H9 (cell line): ENCODE measurements around the gene WIZ. TPM values are rescaled to one million over a fixed set of nuclear protein-coding genes. Genes with fewer than 3 reads are reported as not detected.

ENCODE experiments used
- DNase-seq: peaks from one replicate; pipeline ENCODE4 v3.0.0-alpha.2; 2017
- H2AFZ ChIP-seq: one replicate; pipeline ENCODE4 v1.6.1; 2013; ENCODE audit warnings: mild to moderate bottlenecking, low read length, control low read depth, moderate library complexity
- H2AK5ac ChIP-seq: 2 replicates; pipeline ENCODE4 v1.6.1; 2013; ENCODE audit warnings: low read length, control low read depth, mixed read lengths; ENCODE audit not compliant: insufficient read length
- H2BK120ac ChIP-seq: one replicate; pipeline ENCODE4 v1.6.1; 2013; ENCODE audit warnings: low read depth, mild to moderate bottlenecking, low read length, control low read depth, inconsistent platforms; ENCODE audit not compliant: poor library complexity, severe bottlenecking
- H2BK12ac ChIP-seq: 2 replicates; pipeline ENCODE4 v1.6.1; 2013; ENCODE audit warnings: low read length, control low read depth, mixed read lengths, low read depth; ENCODE audit not compliant: insufficient read length
- H2BK15ac ChIP-seq: 2 replicates; pipeline ENCODE4 v1.6.1; 2013; ENCODE audit warnings: low read depth, low read length, control low read depth
- H2BK20ac ChIP-seq: one replicate; pipeline ENCODE4 v1.6.1; 2013; ENCODE audit warnings: low read depth, mild to moderate bottlenecking, low read length, control low read depth, inconsistent platforms; ENCODE audit not compliant: poor library complexity, severe bottlenecking
- H2BK5ac ChIP-seq: 2 replicates; pipeline ENCODE4 v1.6.1; 2013; ENCODE audit warnings: low read length, control low read depth, mixed read lengths; ENCODE audit not compliant: insufficient read length
- H3K14ac ChIP-seq: 2 replicates; pipeline ENCODE4 v1.6.1; 2013; ENCODE audit warnings: low read length, control low read depth; ENCODE audit not compliant: insufficient read depth
- H3K18ac ChIP-seq: 2 replicates; pipeline ENCODE4 v1.6.1; 2013; ENCODE audit warnings: low read depth, mild to moderate bottlenecking, mixed read lengths, low read length, control low read depth; ENCODE audit not compliant: insufficient read length
- H3K23ac ChIP-seq: 2 replicates; pipeline ENCODE4 v1.6.1; 2013; ENCODE audit warnings: low read length, control low read depth, mixed read lengths, low read depth; ENCODE audit not compliant: insufficient read length
- H3K23me2 ChIP-seq: 2 replicates; pipeline ENCODE4 v1.6.1; 2013; ENCODE audit warnings: low read depth, mild to moderate bottlenecking, mixed read lengths, low read length, control low read depth; ENCODE audit not compliant: insufficient read length, poor library complexity, severe bottlenecking
- H3K27ac ChIP-seq: 2 replicates; pipeline ENCODE4 v1.5.1; 2013; ENCODE audit warnings: low read length, control low read depth, mixed read lengths, low read depth; ENCODE audit not compliant: insufficient read length
- H3K27me3 ChIP-seq: 2 replicates; pipeline ENCODE4 v1.6.1; 2013; ENCODE audit warnings: low read length, control low read depth, inconsistent platforms; ENCODE audit not compliant: insufficient read depth
- H3K4ac ChIP-seq: 2 replicates; pipeline ENCODE4 v1.6.1; 2013; ENCODE audit warnings: low read depth, mild to moderate bottlenecking, control low read depth, inconsistent platforms, low read length, moderate library complexity
- H3K4me1 ChIP-seq: 2 replicates; pipeline ENCODE4 v1.6.1; 2013; ENCODE audit warnings: low read length, control low read depth, inconsistent platforms; ENCODE audit not compliant: insufficient read depth
- H3K4me2 ChIP-seq: 2 replicates; pipeline ENCODE4 v1.6.1; 2013; ENCODE audit warnings: low read length, control low read depth, mixed read lengths; ENCODE audit not compliant: insufficient read length, insufficient read depth
- H3K56ac ChIP-seq: 2 replicates; pipeline ENCODE4 v1.6.1; 2013; ENCODE audit warnings: low read depth, mild to moderate bottlenecking, mixed read lengths, low read length, control low read depth; ENCODE audit not compliant: insufficient read length
- H3K79me1 ChIP-seq: 2 replicates; pipeline ENCODE4 v1.6.1; 2013; ENCODE audit warnings: low read depth, mild to moderate bottlenecking, moderate library complexity, low read length, control low read depth, inconsistent platforms; ENCODE audit not compliant: insufficient read depth, poor library complexity, severe bottlenecking
- H3K79me2 ChIP-seq: 2 replicates; pipeline ENCODE4 v1.6.1; 2013; ENCODE audit warnings: low read length, control low read depth, inconsistent platforms; ENCODE audit not compliant: insufficient read depth
- H3K9ac ChIP-seq: 2 replicates; pipeline ENCODE4 v1.6.1; 2013; ENCODE audit warnings: low read length, control low read depth, mixed read lengths; ENCODE audit not compliant: insufficient read length; ENCODE audit errors: extremely low read depth
- H3K9me3 ChIP-seq: one replicate; pipeline ENCODE4 v1.6.1; 2013; ENCODE audit warnings: low read depth, low read length, inconsistent platforms; ENCODE audit not compliant: control insufficient read depth
- H3T11ph ChIP-seq: one replicate; pipeline ENCODE4 v1.6.1; 2013; ENCODE audit warnings: mild to moderate bottlenecking, low read length, control low read depth, inconsistent platforms
- H4K20me1 ChIP-seq: one replicate; pipeline ENCODE4 v1.6.1; 2013; ENCODE audit not compliant: control insufficient read depth, insufficient read length, insufficient read depth
- H4K5ac ChIP-seq: 2 replicates; pipeline ENCODE4 v1.6.1; 2013; ENCODE audit warnings: low read depth, mild to moderate bottlenecking, mixed read lengths, low read length, control low read depth; ENCODE audit not compliant: insufficient read length
- H4K8ac ChIP-seq: replicated peaks from 2 replicates; pipeline ENCODE4 v1.6.1; 2013; ENCODE audit warnings: low read length, control low read depth, mixed read lengths, low read depth; ENCODE audit not compliant: insufficient read length
- H4K91ac ChIP-seq: 2 replicates; pipeline ENCODE4 v1.6.1; 2013; ENCODE audit warnings: low read depth, mild to moderate bottlenecking, moderate library complexity, mixed read lengths, low read length, control low read depth; ENCODE audit not compliant: insufficient read length
- H3K27ac Mint-ChIP-seq, 3 experiments: 2 replicates in 2 of 3; 3 replicates in 1 of 3; pipeline ENCODE4 v1.8.0; 2020 to 2021; ENCODE audit warnings: mixed read lengths in 3 of 3, mild to moderate bottlenecking in 1 of 3, moderate library complexity in 1 of 3
- H3K27me3 Mint-ChIP-seq: 2 replicates; pipeline ENCODE4 v1.8.0; 2021; ENCODE audit warnings: low read depth, mild to moderate bottlenecking, moderate library complexity, mixed read lengths
- H3K36me3 Mint-ChIP-seq, 3 experiments: 2 replicates in 2 of 3; 3 replicates in 1 of 3; pipeline ENCODE4 v1.8.0; 2020 to 2021; ENCODE audit warnings: low read depth in 3 of 3, mixed read lengths in 3 of 3; ENCODE audit not compliant: insufficient read depth in 1 of 3
- H3K4me1 Mint-ChIP-seq, 2 experiments: 2 replicates each; pipeline ENCODE4 v1.8.0; 2020; ENCODE audit warnings: mixed read lengths in 2 of 2
- H3K4me3 Mint-ChIP-seq, 2 experiments: 2 replicates in 1 of 2; 3 replicates in 1 of 2; pipeline ENCODE4 v1.8.0; 2020 to 2021; ENCODE audit warnings: mild to moderate bottlenecking in 2 of 2, mixed read lengths in 2 of 2, moderate library complexity in 1 of 2
- H3K9me3 Mint-ChIP-seq, 2 experiments: 2 replicates in 1 of 2; 3 replicates in 1 of 2; pipeline ENCODE4 v1.8.0; 2020; ENCODE audit warnings: mild to moderate bottlenecking in 2 of 2, mixed read lengths in 2 of 2, moderate library complexity in 1 of 2
- WGBS: extraction: QIAGEN DNeasy Blood & Tissue Kit; methylation state at CpG from one replicate; pipeline ENCODE4 v1.1.7; 2013; ENCODE audit warnings: missing lambda C conversion rate, low lambda C conversion rate, mixed read lengths; ENCODE audit not compliant: insufficient read length; ENCODE audit errors: extremely low coverage; 5-methylcytosine and 5-hydroxymethylcytosine counted together
- total RNA-seq: library from RNA; stranded (reverse); gene quantifications from 2 replicates; pipeline ENCODE4 v1.2.1, GENCODE V29; 2021
- TF ChIP-seq, protein P1 (sequence below): fragments of 200-600 bp; sonication (generic); conservative IDR thresholded peaks from 3 replicates; pipeline ENCODE4 v1.8.0; 2021; ENCODE audit warnings: antibody characterized with exemption, mild to moderate bottlenecking

Gene WIZ
- total RNA-seq, 1 experiment from 2014 or later, result 33.3 TPM

- H3K9ac ChIP-seq, result no peak overlapping the region
- Mint-ChIP-seq H3K36me3 (no peaks in the 10 kb centered on the region), H3K9me3 (no peaks in the 10 kb centered on the region; a peak in 4 of 5 replicates), H3K27me3 (peaks cover 86% of the 10 kb centered on the region), H3K4me1 (peaks cover 7 to 16% of the 10 kb centered on the region in 2 experiments), H3K27ac (no peak overlapping the region; a peak in 1 of 7 replicates), H3K4me3 (peak overlapping the region; percentile 18 to 76; a peak in 4 of 5 replicates)
- peaks cover 14% of the 10 kb centered on the region; the same call in 1 of the 2 replicates for H3K27me3 ChIP-seq
- H3K4me1 ChIP-seq, result no peaks in the 10 kb centered on the region
- H3K23ac ChIP-seq, result no peak overlapping the region
- peaks cover 15% of the 10 kb centered on the region for H3K23me2 ChIP-seq
- no peak overlapping the region for H4K91ac ChIP-seq
- no peak overlapping the region for H3K18ac ChIP-seq
- no peak overlapping the region for H3K4ac ChIP-seq
- H4K8ac ChIP-seq, result no peak overlapping the region
- H3T11ph ChIP-seq, result no peak overlapping the region
- H4K20me1 ChIP-seq, result no peaks in the 10 kb centered on the region
- no peak for DNase-seq
- no peaks in the 10 kb centered on the region for H3K9me3 ChIP-seq
- H3K79me2 ChIP-seq, result no peaks in the 10 kb centered on the region
- H2BK5ac ChIP-seq, result no peak overlapping the region
- no peaks in the 10 kb centered on the region for H3K79me1 ChIP-seq
- WGBS, result no CpG with 5 or more reads among the region's 54 CpGs
- H3K56ac ChIP-seq, result no peak overlapping the region
- H2BK20ac ChIP-seq, result no peak overlapping the region
- no peak overlapping the region for H2BK15ac ChIP-seq
- no peak overlapping the region for H2BK120ac ChIP-seq
- no peak overlapping the region for H2AFZ ChIP-seq
- peak overlapping the region; percentile 52 for H3K4me2 ChIP-seq
- no peak overlapping the region for H3K14ac ChIP-seq
- H2AK5ac ChIP-seq, result no peak overlapping the region
- H3K27ac ChIP-seq, result no peak overlapping the region
- no peak overlapping the region for H2BK12ac ChIP-seq
- H4K5ac ChIP-seq, result no peak overlapping the region
- TF ChIP-seq, protein P1, sequence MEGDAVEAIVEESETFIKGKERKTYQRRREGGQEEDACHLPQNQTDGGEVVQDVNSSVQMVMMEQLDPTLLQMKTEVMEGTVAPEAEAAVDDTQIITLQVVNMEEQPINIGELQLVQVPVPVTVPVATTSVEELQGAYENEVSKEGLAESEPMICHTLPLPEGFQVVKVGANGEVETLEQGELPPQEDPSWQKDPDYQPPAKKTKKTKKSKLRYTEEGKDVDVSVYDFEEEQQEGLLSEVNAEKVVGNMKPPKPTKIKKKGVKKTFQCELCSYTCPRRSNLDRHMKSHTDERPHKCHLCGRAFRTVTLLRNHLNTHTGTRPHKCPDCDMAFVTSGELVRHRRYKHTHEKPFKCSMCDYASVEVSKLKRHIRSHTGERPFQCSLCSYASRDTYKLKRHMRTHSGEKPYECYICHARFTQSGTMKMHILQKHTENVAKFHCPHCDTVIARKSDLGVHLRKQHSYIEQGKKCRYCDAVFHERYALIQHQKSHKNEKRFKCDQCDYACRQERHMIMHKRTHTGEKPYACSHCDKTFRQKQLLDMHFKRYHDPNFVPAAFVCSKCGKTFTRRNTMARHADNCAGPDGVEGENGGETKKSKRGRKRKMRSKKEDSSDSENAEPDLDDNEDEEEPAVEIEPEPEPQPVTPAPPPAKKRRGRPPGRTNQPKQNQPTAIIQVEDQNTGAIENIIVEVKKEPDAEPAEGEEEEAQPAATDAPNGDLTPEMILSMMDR, result no peak
These were observed 8.1 kb upstream of the WIZ start for GRCh38 chr19:15457701-15458484.
